ENCODE data around the gene CCDC137. TPM values are rescaled to one million over a fixed set of nuclear protein-coding genes. Genes with fewer than 3 reads are reported as not detected.

Gene CCDC137
- total and polyA plus RNA-seq, 2 of the 13 experiments (the other 11 are each of a cell fraction or from before 2014, with no cell fraction given) = 14.6 to 39.1 TPM

GRCh38 chr17:81710514-81711308 lies 44.2 kb downstream of the CCDC137 start (continued):
- TF ChIP-seq HNF1B (CRISPR knock-in tag; IDR thresholded peaks at IDR 0.05) (no peak), ZNF33A (CRISPR knock-in tag; IDR thresholded peaks at IDR 0.05; ENCODE audit: borderline replicate concordance) (no peak), SRY (CRISPR knock-in tag; IDR thresholded peaks at IDR 0.05) (no peak), ZNF484 (CRISPR knock-in tag; IDR thresholded peaks at IDR 0.05; ENCODE audit: borderline replicate concordance, low read depth) (no peak), ZNF296 (CRISPR knock-in tag; conservative IDR thresholded peaks at IDR 0.05) (no peak), ZFP36L1 (CRISPR knock-in tag; IDR thresholded peaks at IDR 0.05) (no peak), SSRP1 (CRISPR knock-in tag; IDR thresholded peaks at IDR 0.05) (peak; percentile 78; the same call in 1 of the 2 replicates), MIER3 (CRISPR knock-in tag; IDR thresholded peaks at IDR 0.05; ENCODE audit: borderline replicate concordance) (0 out of 2 replicates have a peak, but pooled peaks have one; percentile 21), XBP1 (CRISPR knock-in tag; IDR thresholded peaks at IDR 0.05) (no peak), ZSCAN12 (CRISPR knock-in tag; IDR thresholded peaks at IDR 0.05) (no peak), CTCF (CRISPR knock-in tag; IDR thresholded peaks at IDR 0.05) (peak; percentile 16), ZNF280D (CRISPR knock-in tag; IDR thresholded peaks at IDR 0.05) (no peak), ZNF598 (CRISPR knock-in tag; IDR thresholded peaks at IDR 0.05; ENCODE audit: borderline replicate concordance) (0 out of 2 replicates have a peak, but pooled peaks have one; percentile 80), ZNF547 (CRISPR knock-in tag; IDR thresholded peaks at IDR 0.05) (0 out of 2 replicates have a peak, but pooled peaks have one; percentile 54), ZNF749 (CRISPR knock-in tag; IDR thresholded peaks at IDR 0.05; ENCODE audit: borderline replicate concordance) (no peak), ZNF850 (CRISPR knock-in tag; conservative IDR thresholded peaks at IDR 0.05) (no peak), HNF4A (CRISPR knock-in tag; IDR thresholded peaks at IDR 0.05) (no peak), ZNF326 (CRISPR knock-in tag; IDR thresholded peaks at IDR 0.05; ENCODE audit: borderline replicate concordance) (no peak; the same call in 1 of the 2 replicates), ZNF577 (CRISPR knock-in tag; IDR thresholded peaks at IDR 0.05; ENCODE audit: borderline replicate concordance, low read depth) (no peak), ONECUT2 (CRISPR knock-in tag; IDR thresholded peaks at IDR 0.05) (no peak), ZNF75D (CRISPR knock-in tag; IDR thresholded peaks at IDR 0.05; ENCODE audit: borderline replicate concordance) (no peak), ZNF136 (CRISPR knock-in tag; IDR thresholded peaks at IDR 0.05; ENCODE audit: low read depth) (no peak), SOX13 (IDR thresholded peaks at IDR 0.05) (no peak), SOX13 (CRISPR knock-in tag; conservative IDR thresholded peaks at IDR 0.05 in 1 of 2, IDR thresholded peaks at IDR 0.05 in 1 of 2) (peak in 1 of 2 experiments; percentile 9; a peak in 1 of 4 replicates)
